GM19193 (cell line): Measurements from ENCODE around the gene SLC35A2.
A peak's percentile ranks its signal among the peaks of the same experiment; 100 is the strongest.

ENCODE experiments used
- POLR2A ChIP-seq: IDR thresholded peaks from 4 replicates; pipeline ENCODE4 v1.6.1; 2011; ENCODE audit not compliant: insufficient read depth, insufficient read length; ENCODE audit errors: extremely low read depth

The SLC35A2 gene

DNA sequence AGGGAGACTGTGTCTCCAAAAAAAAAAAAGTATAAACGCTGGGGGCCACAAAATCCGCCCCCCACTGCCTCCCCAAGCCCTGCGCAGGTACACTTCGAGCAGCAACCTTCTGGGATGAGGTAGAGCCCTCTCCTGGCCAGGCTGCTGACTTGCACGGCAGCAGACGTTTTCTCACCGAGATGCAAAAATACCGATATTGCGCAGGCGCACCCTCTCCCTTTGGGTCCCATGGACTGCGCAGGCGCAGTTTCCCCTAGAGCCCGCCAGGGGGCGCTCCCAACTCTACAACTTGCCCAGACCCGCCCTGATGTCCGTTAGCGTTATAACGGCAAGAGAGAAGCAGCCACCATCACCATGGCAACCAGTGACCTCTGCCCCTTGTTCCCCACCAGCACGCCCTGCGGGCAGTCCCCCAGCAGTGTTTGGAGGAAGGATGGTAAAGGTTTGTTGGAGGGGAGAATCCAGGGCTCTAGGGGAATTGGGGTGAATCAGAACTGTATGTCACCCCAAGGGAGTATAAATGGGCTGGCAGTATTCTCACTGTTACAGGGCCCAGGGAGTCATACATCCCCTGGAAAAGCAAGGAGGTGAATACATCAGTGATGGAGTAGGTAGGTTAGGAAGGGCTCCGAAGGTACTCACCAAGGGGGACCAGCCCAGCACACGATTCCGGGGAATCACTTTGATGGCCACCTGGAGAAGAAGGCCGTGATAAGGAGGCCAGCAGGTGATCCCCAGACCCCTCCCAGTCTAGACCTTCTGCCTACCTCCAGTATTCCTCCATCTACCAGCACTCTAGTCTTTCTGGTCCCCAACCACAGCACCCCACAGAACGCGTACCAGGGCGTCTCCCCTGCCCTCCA, 5.9 kb upstream of the SLC35A2 start:
- no peak for TF ChIP-seq POLR2A

DNA sequence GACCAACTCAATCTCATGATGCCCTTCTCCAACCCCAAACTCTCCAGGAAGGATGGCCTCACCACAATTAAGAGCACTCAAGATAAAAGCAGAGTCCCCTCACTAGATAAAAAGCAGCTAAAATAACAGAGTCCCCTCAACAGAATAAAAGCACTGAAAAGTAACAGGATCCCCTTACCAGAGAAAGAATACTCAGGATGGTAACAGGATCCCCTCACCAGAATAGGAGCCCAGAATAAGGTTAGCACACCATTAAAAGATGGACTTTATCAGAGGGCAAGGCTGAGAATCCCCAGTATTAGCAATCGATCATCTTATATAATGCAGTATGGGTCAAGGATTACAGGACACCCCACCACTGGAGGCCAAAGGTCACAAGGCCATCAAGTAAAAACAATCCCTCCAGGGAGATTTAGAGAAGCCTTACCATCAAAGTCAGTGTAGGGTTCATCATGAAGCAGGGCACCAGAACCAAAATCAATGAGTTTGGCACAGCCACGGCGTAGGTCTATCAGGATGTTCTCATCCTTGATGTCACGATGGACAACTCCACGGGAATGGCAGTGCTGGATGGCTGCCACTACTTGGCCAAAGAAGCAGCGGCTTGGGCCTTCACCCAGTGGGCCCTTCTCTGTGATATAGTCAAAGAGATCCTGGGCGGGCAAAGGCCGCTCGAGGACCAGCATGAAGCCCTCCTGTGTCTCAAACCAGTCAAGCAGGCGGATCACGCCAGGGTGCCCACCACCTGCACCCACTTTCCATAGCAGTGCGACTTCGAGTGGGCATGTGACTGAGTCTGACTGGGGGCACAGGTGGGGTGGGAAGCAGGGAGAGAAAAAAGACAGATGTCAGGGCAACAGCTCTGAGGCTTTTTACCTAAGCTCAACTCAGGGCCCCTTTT, 3.4 kb upstream of the SLC35A2 start:
- no peak for TF ChIP-seq POLR2A

DNA sequence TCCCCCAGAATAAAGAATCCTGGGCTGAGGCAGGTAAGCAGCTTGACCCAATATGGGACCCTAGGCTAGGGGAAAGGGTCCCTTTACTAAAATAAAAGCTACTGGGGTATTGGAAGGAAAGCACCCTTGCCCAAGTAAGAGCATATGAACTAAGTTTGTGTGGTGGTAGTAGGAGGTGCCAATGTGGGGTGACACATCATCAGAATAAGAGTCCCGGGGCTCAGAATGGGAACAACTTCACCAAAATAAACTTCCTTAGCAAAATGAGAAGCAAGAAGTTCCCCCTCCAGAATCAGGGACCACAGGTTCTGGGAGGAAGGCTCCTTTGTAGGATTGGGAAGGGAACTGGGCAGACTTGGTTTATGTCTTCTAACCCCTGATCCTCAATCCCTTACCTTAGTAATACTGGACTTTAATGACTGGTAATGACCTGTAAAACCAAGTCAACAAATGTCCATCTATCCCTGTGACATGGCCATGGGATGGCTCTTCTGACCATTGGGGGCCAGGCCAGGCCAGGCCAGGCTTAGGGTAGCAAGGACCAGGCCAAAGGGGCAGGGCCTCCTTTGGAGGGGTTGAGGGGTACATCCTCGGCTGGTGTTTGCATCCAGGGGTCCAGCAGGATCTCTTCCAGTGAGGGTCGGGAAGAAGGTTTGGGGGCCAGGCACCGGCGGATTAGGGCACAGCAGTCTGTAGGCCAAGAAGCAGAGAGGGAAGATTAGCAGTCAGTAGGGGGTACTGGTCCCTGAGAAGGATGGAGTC, 2.3 kb upstream of the SLC35A2 start:
- no peak for TF ChIP-seq POLR2A

DNA sequence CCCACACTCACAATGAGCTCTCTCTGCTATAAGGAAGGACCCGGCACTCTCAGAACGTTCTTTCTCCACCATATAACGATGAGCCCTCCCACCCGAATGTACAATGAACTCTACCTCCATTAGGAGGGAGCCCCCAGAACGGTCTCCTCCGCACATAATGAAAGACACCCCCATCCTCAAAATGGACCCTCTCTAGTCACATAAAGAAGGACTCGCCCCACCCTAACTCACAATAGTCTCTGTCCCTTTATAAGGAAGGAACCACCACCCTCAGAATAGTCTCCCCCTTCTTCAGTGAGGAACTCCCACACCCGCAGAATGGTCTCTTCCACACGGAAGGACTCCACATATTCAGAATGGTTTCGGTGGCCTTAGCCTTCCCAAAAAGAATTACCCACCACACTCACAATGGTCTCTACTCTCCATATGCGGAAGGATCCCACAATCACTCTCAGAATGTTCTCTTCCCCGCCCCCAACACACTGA, 477 bp downstream of the SLC35A2 start:
- no peak for TF ChIP-seq POLR2A

DNA sequence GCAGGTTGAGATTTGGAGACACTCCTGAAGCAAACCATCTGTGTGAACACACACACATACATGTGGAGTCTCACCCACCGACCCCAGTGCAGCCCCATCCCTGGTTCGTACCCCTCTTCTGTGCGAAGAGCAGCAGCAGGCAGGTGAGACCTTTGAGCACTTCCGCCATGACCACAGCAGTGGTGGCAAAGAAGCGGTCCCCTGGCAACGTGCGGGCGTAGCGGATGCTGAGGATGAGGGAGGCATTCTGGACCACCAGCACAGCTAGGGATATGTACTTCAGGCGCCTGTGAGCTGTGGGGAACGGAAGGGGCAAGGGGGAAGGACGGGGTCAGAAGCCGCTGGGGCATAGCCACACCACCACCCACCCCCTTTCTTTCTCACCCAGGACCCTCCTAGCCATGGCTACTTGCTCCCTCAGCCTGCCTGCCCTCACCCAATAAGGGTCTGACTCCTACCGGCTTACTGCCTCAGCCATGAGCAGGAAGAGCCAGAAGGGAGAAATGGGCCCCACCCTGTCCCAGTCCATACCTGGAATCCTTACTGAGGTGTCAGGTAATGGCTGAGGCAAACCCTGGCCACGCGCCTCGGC, 1.6 kb downstream of the SLC35A2 start:
- no peak for TF ChIP-seq POLR2A

DNA sequence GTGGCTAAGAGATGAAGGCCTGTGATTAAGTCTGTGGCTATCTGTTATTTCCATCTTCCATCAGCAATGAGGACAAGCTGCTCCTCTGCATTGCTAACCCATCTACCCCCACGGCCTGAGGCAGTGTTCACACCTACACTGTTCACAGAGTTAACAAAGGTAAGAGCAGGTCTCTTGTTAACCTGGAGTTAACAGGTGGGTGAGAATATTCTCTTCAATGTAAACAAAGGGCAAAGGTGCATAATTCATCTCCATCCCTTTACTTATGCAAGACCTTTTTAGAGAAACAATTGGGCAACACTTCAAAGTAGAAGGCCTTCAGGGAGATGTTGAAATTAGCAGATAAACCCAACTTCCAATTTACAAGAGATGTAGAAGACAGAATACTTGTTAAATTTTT, 2.8 kb downstream of the SLC35A2 start:
- no peak for TF ChIP-seq POLR2A

DNA sequence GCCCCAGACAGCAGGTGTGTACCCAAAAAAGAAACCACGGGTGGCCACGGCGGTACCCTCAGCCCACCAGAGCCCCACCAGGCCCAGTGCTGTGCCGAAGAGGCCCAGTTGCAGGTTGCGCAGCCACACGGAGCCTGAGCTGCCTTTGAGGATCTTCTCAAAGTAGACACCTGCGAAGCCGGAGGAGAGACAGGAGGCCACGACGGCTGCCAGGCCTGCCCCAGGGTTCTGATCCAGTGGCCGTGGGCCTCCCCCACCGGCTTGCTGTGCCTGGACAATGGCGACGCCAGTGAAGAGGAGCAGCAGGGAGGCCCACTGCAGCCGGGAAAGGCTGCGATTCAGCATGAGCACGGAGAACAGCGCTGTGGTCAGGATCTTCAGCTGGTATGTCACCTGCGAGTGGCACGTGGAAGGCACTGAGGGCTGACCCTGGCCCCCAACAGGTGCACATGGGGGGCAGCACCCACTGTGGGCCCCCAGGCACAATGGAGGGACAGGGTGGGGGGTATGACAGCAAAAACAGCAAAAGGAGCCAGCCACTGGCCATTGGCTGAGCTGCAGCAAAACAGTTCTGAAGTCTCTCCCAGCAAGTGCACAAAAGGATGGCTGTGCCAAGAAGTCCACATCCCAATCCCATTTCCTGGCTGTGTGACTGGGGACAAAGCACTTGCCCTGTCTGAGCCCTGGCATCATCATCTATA, 6.2 kb downstream of the SLC35A2 start:
- no peak for TF ChIP-seq POLR2A

DNA sequence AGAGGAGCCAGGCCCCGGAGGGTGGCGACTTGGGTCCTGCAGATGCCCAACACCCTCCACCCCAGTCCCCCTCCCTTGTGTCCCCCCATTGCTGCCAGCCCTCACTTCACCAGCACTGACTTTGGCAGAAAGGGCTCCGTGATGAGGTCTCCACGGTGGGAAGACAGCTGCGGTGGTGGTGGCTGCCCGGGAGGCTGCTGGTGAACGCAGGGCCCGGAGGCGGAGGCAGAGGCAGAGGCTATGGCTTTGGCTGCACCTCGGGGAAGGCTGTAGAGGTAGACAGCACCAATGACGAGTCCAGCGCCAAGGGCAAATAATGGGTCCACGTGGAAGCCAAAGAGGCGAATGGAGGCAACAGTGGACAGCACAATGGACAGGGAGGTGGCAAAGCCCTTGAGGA, 6.8 kb downstream of the SLC35A2 start:
- no peak for TF ChIP-seq POLR2A

DNA sequence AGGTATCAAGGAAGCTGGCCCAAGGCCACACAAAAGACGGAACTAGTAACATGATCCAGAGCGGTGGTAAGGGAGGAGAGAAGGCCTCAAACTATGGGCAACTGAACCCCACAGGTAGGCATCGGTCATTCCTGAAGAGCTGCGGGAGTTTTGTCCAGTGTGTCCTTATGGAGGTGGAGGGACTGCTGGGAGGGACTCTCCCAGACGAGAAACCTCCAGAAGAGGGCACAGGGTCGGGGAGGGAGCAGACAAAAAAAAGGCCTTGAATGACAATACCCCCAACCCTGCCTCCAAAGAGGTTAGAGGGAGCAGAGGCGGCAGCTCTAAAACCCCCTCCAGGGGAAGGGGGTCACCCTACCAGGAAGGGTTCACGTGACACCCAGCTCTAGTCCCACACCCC, 7.3 kb downstream of the SLC35A2 start:
- peak; percentile 7 for TF ChIP-seq POLR2A

DNA sequence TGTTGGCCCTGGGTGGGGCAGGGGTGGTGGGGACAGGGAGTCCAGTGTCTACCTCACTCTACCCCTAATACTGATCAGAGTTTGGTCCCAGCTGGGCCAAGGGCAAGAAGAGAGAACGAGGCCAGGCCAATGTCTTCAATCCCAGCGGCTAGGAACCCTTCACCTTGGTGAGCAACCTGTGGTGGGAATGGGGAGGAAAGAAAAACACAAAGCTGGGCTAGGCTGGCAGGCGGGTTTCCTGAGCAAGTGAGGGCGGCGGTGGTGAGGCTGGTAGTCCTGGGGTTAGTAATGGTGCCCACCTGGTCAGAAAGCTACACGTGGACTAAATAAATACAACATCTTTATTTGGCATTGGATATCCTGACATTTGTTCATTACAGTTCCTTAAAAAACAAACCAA, 8.2 kb downstream of the SLC35A2 start:
- no peak for TF ChIP-seq POLR2A

DNA sequence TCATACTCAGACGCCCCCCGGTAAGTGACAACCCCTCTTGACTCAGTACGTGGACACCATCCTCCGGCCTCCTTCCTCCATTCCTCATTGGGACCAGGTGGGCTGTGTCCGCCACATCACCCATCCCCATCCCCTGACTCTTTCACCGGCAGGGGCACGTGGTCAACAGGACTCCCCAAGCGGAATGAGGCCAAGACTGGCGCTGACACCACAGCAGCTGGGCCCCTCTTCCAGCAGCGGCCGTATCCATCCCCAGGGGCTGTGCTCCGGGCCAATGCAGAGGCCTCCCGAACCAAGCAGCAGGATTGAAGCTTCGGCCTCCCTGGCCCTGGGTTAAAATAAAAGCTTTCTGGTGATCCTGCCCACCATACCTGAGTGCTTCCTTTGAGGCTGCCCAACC, 8.7 kb downstream of the SLC35A2 start:
- TF ChIP-seq POLR2A, result no peak

DNA sequence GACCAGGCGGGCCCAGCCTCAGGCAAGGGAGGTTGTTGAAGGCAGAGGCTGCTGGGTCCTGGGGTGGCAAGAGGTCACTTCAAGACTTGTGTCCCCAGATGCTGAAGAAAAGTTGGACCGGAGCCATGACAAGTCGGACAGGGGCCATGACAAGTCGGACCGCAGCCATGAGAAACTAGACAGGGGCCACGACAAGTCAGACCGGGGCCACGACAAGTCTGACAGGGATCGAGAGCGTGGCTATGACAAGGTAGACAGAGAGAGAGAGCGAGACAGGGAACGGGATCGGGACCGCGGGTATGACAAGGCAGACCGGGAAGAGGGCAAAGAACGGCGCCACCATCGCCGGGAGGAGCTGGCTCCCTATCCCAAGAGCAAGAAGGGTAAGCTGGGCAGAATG, 9.3 kb downstream of the SLC35A2 start:
- TF ChIP-seq POLR2A, result peak; percentile 9

DNA sequence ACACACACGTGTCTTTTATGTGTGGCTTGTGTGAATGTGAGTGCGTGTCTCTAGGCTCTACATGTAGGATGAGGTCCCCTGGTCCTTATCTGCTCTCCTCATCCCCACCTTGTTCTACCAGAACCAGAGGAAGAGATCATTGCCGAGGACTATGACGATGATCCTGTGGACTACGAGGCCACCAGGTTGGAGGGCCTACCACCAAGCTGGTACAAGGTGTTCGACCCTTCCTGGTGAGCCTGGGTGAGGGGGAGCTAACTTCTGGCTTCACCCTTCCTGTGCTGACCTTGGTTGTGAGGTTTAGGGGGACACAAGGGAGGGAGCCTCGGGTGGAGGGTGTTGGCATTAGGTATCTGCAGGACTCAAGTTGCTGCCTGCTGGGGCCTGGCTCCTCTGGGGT, 10.4 kb downstream of the SLC35A2 start:
- TF ChIP-seq POLR2A, result no peak

DNA sequence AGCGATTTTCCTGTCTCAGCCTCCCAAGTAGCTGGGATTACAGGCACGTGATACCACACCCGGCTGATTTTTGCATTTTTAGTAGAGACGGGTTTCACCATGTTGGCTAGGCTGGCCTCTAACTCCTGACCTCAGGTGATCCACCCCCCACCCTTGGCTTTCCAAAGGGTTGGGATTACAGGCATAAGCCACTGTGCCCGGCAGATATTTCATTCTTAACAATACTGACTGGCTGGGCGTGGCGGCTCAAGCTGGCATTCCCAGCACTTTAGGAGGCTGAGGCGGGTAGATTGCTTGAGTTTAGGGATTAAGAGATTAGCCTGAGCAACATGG, 12.4 kb downstream of the SLC35A2 start:
- no peak for TF ChIP-seq POLR2A
